ENCODE measurements around the gene NUDT5. TPM values are rescaled to one million over a fixed set of nuclear protein-coding genes. Genes with fewer than 3 reads are reported as not detected.

The NUDT5 gene
- total RNA-seq, 4 donors from 2014 or later: 12.5 to 38.9 (median 17.8) TPM

DNA sequence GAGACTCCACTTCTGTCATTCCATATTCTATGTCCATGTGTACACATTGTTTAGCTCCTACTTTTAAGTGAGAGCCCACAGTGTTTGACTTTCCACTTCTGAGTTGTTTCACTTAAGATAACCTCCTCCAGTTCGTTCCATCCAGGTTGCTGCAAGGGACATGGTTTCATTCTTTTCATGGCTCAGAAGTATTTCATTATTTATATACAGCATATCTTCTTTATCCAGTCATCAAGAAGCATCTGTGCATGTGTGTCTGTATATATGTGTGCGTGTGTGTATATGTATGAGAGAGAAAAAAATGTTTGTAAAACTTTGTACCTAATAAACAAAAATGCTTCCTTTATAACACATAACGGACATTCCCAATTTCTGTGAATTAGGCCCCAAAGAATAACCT lies 60.1 kb downstream of the NUDT5 start:
- no peak overlapping the region for H3K27ac ChIP-seq
- no peak overlapping the region for H3K4me3 ChIP-seq
- TF ChIP-seq, protein P1, sequence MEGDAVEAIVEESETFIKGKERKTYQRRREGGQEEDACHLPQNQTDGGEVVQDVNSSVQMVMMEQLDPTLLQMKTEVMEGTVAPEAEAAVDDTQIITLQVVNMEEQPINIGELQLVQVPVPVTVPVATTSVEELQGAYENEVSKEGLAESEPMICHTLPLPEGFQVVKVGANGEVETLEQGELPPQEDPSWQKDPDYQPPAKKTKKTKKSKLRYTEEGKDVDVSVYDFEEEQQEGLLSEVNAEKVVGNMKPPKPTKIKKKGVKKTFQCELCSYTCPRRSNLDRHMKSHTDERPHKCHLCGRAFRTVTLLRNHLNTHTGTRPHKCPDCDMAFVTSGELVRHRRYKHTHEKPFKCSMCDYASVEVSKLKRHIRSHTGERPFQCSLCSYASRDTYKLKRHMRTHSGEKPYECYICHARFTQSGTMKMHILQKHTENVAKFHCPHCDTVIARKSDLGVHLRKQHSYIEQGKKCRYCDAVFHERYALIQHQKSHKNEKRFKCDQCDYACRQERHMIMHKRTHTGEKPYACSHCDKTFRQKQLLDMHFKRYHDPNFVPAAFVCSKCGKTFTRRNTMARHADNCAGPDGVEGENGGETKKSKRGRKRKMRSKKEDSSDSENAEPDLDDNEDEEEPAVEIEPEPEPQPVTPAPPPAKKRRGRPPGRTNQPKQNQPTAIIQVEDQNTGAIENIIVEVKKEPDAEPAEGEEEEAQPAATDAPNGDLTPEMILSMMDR (IDR thresholded peaks at IDR 0.05): no peak
- intact Hi-C loops (cut with DNase I; ENCODE audit: low total_unique reads): no loop called here
- H3K4me1 ChIP-seq: peaks cover 0 to under 1% (median 0%) of the 10 kb centered on the region in 4 donors
- H3K36me3 ChIP-seq: peaks cover 0 to 23% (median 6%) of the 10 kb centered on the region in 4 donors
- H3K9me3 ChIP-seq: no peaks in the 10 kb centered on the region
- no peaks in the 10 kb centered on the region for H3K27me3 ChIP-seq
- 78 to 85% methylated on average over 3 of the region's 3 CpGs for WGBS, 2 donors (ENCODE audit: low coverage in 1 of 2)
- no peak for DNase-seq
- in situ Hi-C loops (cut with MboI; ENCODE audit: low pct_ligation_motif_present in 1 of 4, low pct_unique_long_range_greater_than_20kb in 1 of 4, low sequenced_read_pairs in 3 of 4): no loop called here

GRCh38 chr10:12130237-12130872 lies 65.3 kb downstream of the NUDT5 start:
- Histone ChIP-seq H3K36me3 (no peaks in the 10 kb centered on the region), H3K4me1 (peaks cover 3 to 11% (median 5%) of the 10 kb centered on the region in 4 donors), H3K9me3 (no peaks in the 10 kb centered on the region), H3K27ac (peak overlapping the region; percentile 98 to 99 (median 98)), H3K4me3 (peak overlapping the region; percentile 66 to 99 (median 98)), H3K27me3 (no peaks in the 10 kb centered on the region)
- DNase-seq: peak; percentile 19
- WGBS, 2 donors (ENCODE audit: low coverage in 1 of 2): 26 to 31% methylated on average over 10 to 11 of the region's 11 CpGs
- intact Hi-C loops (cut with DNase I; ENCODE audit: low total_unique reads): no loop called here
- no peak for TF ChIP-seq EP300 (IDR thresholded peaks at IDR 0.05; ENCODE audit: low read depth)
- TF ChIP-seq, protein P1 (IDR thresholded peaks at IDR 0.05): peak; percentile 4 to 45 (median 33)
- in situ Hi-C loops (cut with MboI; ENCODE audit: low pct_ligation_motif_present in 1 of 4, low pct_unique_long_range_greater_than_20kb in 1 of 4, low sequenced_read_pairs in 3 of 4): no loop called here

- H3K9me3 ChIP-seq: no peaks in the 10 kb centered on the region
- 0% methylated on average over 4 to 57 of the region's 108 CpGs for WGBS, 2 donors (ENCODE audit: low coverage in 1 of 2)
- TF ChIP-seq, protein P1 (IDR thresholded peaks at IDR 0.05): no peak
- peak; percentile 92 for TF ChIP-seq POLR2A (IDR thresholded peaks at IDR 0.05)
- TF ChIP-seq EP300 (IDR thresholded peaks at IDR 0.05; ENCODE audit: low read depth): no peak
- TF ChIP-seq POLR2AphosphoS5 (IDR thresholded peaks at IDR 0.05): peak; percentile 47 to 91 (median 89)
- H3K27me3 ChIP-seq: no peaks in the 10 kb centered on the region
- in situ Hi-C loops (cut with MboI; ENCODE audit: low pct_ligation_motif_present in 1 of 4, low pct_unique_long_range_greater_than_20kb in 1 of 4, low sequenced_read_pairs in 3 of 4): no loop called here
- intact Hi-C loops (cut with DNase I; ENCODE audit: low total_unique reads): no loop called here
- peak within 1 kb of the TSS; percentile 95 to 99 (median 98) for H3K4me3 ChIP-seq
- peak within 1 kb of the TSS; percentile 98 to 99 (median 98) for H3K27ac ChIP-seq
- peaks cover 3 to 11% (median 5%) of the 10 kb centered on the region in 4 donors for H3K4me1 ChIP-seq
- no peaks in the 10 kb centered on the region for H3K36me3 ChIP-seq
- DNase-seq: peak; percentile 98
Measured at GRCh38 chr10:12129222-12130111, 66.2 kb downstream of the NUDT5 start, which contains the start of gene SEC61A2. TSS of gene SEC61A2 (plus strand) at chr10:12129677. CDS start at chr10:12129788, 111 bp downstream.

DNA sequence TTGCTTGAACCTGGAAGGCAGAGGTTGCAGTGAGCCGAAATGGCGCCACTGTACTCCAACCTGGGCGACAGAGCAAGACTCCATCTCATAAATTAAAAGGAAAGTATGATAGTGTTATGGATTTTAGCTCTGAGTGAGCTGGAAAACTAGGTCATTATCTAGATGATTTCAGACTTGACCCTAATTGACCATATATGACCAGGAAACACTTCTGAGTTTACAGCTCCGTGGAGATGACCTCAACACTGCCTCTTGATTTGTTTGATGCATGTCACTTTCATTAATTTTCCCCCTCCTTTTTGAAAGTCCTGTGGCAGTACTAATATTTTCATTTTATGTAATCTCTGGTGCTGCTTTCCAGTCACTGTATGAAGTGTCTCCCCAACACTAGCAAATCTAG lies 74.0 kb downstream of the NUDT5 start:
- peaks cover 0 to 24% (median 10%) of the 10 kb centered on the region in 4 donors for H3K36me3 ChIP-seq
- H3K9me3 ChIP-seq: no peaks in the 10 kb centered on the region
- no peak overlapping the region for H3K4me3 ChIP-seq
- WGBS, 2 donors (ENCODE audit: low coverage in 1 of 2): 73 to 77% methylated on average over 4 of the region's 4 CpGs
- no peaks in the 10 kb centered on the region for H3K27me3 ChIP-seq
- in situ Hi-C loops (cut with MboI; ENCODE audit: low pct_ligation_motif_present in 1 of 4, low pct_unique_long_range_greater_than_20kb in 1 of 4, low sequenced_read_pairs in 3 of 4) (no loop called here), intact Hi-C loops (cut with DNase I; ENCODE audit: low total_unique reads) (no loop called here)
- H3K27ac ChIP-seq: no peak overlapping the region
- no peaks in the 10 kb centered on the region for H3K4me1 ChIP-seq
- DNase-seq: no peak
- TF ChIP-seq POLR2AphosphoS5 (IDR thresholded peaks at IDR 0.05) (no peak), EP300 (IDR thresholded peaks at IDR 0.05; ENCODE audit: low read depth) (no peak), POLR2A (IDR thresholded peaks at IDR 0.05) (no peak)
- TF ChIP-seq, protein P1 (IDR thresholded peaks at IDR 0.05): no peak
